Hepatocyte (in vitro differentiated cells): ENCODE results near the gene ALPL.

Source experiments
- EZH2 ChIP-seq: fragments of 200-600 bp; sonication (generic); IDR thresholded peaks from 2 replicates; pipeline ENCODE4 v1.6.1; 2016; ENCODE audit warnings: antibody characterized with exemption, mild to moderate bottlenecking, borderline replicate concordance
- EZH2phosphoT487 ChIP-seq: fragments of 200-600 bp; sonication (generic); IDR thresholded peaks from one replicate; pipeline ENCODE4 v1.6.1; 2018; ENCODE audit warnings: antibody characterized with exemption, mild to moderate bottlenecking, low read depth, moderate library complexity; ENCODE audit not compliant: unreplicated experiment, severe bottlenecking
- TF ChIP-seq, protein P1 (sequence below): fragments of 200-600 bp; sonication (generic); IDR thresholded peaks from 2 replicates; pipeline ENCODE4 v1.5.1; 2016; ENCODE audit warnings: antibody characterized with exemption, mild to moderate bottlenecking; ENCODE audit not compliant: poor library complexity

DNA sequence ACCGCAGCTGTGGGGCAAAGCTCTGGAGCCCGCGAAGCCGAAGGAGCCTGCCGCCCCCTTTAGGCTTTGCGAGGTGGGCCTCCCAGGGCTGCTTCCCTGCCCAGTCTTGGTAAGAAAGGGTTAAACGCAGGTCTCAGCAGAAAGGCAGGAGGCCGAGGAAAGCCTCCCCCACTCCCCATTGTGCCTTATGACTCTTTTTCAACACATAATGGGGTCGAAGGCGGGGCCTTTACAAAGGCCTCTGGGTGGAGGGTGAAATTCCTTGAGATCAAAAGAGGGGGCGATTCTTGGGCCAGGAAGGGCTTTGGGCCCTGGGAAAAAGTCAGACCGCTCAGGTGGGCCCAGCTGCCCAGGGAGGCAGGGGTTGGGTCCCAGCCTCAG is 880 bp downstream of the ALPL start:
- TF ChIP-seq EZH2: no peak
- TF ChIP-seq, protein P1, sequence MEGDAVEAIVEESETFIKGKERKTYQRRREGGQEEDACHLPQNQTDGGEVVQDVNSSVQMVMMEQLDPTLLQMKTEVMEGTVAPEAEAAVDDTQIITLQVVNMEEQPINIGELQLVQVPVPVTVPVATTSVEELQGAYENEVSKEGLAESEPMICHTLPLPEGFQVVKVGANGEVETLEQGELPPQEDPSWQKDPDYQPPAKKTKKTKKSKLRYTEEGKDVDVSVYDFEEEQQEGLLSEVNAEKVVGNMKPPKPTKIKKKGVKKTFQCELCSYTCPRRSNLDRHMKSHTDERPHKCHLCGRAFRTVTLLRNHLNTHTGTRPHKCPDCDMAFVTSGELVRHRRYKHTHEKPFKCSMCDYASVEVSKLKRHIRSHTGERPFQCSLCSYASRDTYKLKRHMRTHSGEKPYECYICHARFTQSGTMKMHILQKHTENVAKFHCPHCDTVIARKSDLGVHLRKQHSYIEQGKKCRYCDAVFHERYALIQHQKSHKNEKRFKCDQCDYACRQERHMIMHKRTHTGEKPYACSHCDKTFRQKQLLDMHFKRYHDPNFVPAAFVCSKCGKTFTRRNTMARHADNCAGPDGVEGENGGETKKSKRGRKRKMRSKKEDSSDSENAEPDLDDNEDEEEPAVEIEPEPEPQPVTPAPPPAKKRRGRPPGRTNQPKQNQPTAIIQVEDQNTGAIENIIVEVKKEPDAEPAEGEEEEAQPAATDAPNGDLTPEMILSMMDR: no peak
- TF ChIP-seq EZH2phosphoT487: no peak
